PC-3 (cell line): ENCODE measurements around the gene TRIM28. TPM values are rescaled to one million over a fixed set of nuclear protein-coding genes. Genes with fewer than 3 reads are reported as not detected.

Source experiments
- ATAC-seq: fragments of 200-7000 bp; cut with Tn5 transposase; 2 replicates; pipeline ENCODE4 v1.9.1; 2020; ENCODE audit warnings: mild to moderate bottlenecking, moderate library complexity
- BruUV-seq: library from RNA; stranded (reverse); fragments of 400-500 nt; replicated peaks from 2 replicates; lab custom pipeline; 2021; lab: Mats Ljungman, UMichigan
- CTCF ChIA-PET: fragments of 300-600 bp; sonication (Branson Sonifier 250); formaldehyde crosslinking; loops from one replicate; lab custom pipeline; 2022; ENCODE audit warnings: antibody characterized with exemption; lab: Charles Lee
- POLR2A ChIA-PET: fragments of 300-600 bp; sonication (Branson Sonifier 250); formaldehyde crosslinking; loops from one replicate; lab custom pipeline; 2022; ENCODE audit warnings: antibody characterized with exemption; ENCODE audit not compliant: unreplicated experiment; lab: Charles Lee
- DNase-seq: peaks from one replicate; pipeline ENCODE4 v3.0.0-alpha.2; 2015
- H2AFZ ChIP-seq: fragments of 300-600 bp; sonication (generic); 2 replicates; pipeline ENCODE4 v1.6.0; 2016; ENCODE audit warnings: antibody characterized with exemption, low read length
- H3F3A ChIP-seq: fragments of 300-600 bp; sonication (generic); one replicate; pipeline ENCODE4 v1.6.0; 2017; ENCODE audit warnings: antibody characterized with exemption, low read length, control low read depth, mild to moderate bottlenecking; ENCODE audit not compliant: unreplicated experiment
- H3K27ac ChIP-seq: fragments of 300-600 bp; sonication (generic); 2 replicates; pipeline ENCODE4 v1.5.1; 2016; ENCODE audit warnings: mild to moderate bottlenecking, low read length
- H3K27me3 ChIP-seq: fragments of 300-600 bp; sonication (generic); 2 replicates; pipeline ENCODE4 v1.6.1; 2016; ENCODE audit warnings: low read length, mixed read lengths
- H3K36me3 ChIP-seq: fragments of 300-600 bp; sonication (generic); 2 replicates; pipeline ENCODE4 v1.6.1; 2016; ENCODE audit warnings: low read depth, mixed run types, low read length, mixed read lengths
- H3K4me1 ChIP-seq: fragments of 300-600 bp; sonication (generic); 2 replicates; pipeline ENCODE4 v1.5.1; 2016; ENCODE audit warnings: low read length; ENCODE audit not compliant: insufficient read depth
- H3K4me2 ChIP-seq: fragments of 300-600 bp; sonication (generic); 2 replicates; pipeline ENCODE4 v1.6.0; 2016; ENCODE audit warnings: low read length
- H3K4me3 ChIP-seq: fragments of 300-600 bp; sonication (generic); 2 replicates; pipeline ENCODE4 v1.5.1; 2016; ENCODE audit warnings: mild to moderate bottlenecking, low read length, mixed read lengths
- H3K79me2 ChIP-seq: fragments of 300-600 bp; sonication (generic); 2 replicates; pipeline ENCODE4 v1.6.1; 2017; ENCODE audit warnings: low read length, mixed read lengths
- H3K9ac ChIP-seq: fragments of 300-600 bp; sonication (generic); 2 replicates; pipeline ENCODE4 v1.6.0; 2016; ENCODE audit warnings: mild to moderate bottlenecking, low read length
- H3K9me2 ChIP-seq: fragments of 300-600 bp; sonication (generic); replicated peaks from 2 replicates; pipeline ENCODE4 v1.6.1; 2016; ENCODE audit warnings: mixed run types, low read length, mixed read lengths
- H3K9me3 ChIP-seq: fragments of 300-600 bp; sonication (generic); 2 replicates; pipeline ENCODE4 v1.6.1; 2016; ENCODE audit warnings: low read length, mixed read lengths
- H4K20me1 ChIP-seq: fragments of 300-600 bp; sonication (generic); 2 replicates; pipeline ENCODE4 v1.6.1; 2016; ENCODE audit warnings: low read length, mixed read lengths
- CTCF ChIP-seq: fragments of 300-600 bp; sonication (generic); conservative IDR thresholded peaks from 2 replicates; pipeline ENCODE4 v1.5.1; 2017; ENCODE audit warnings: antibody characterized with exemption, low read depth, mild to moderate bottlenecking, low read length
- EZH2 ChIP-seq: fragments of 300-600 bp; sonication (generic); IDR thresholded peaks from one replicate; pipeline ENCODE4 v1.6.1; 2017; ENCODE audit warnings: antibody characterized with exemption, mild to moderate bottlenecking, low read length; ENCODE audit not compliant: unreplicated experiment
- EZH2phosphoT487 ChIP-seq: fragments of 300-600 bp; sonication (generic); IDR thresholded peaks from 2 replicates; pipeline ENCODE4 v1.6.1; 2018; ENCODE audit warnings: mild to moderate bottlenecking, antibody characterized with exemption, low read length, borderline replicate concordance
- intact Hi-C: fragments of 100-400 bp; cut with micrococcal nuclease; formaldehyde crosslinking; loops from 2 replicates; pipeline ENCODE4 v1.9.0; 2023
- total RNA-seq: library from RNA; depleted of rRNA; stranded (reverse); fragments of >200 nt; gene quantifications from 2 replicates; pipeline ENCODE4 v1.2.3, GENCODE V29; 2014

TRIM28 gene
- total RNA-seq, 1 experiment from 2014 or later = 1,169 TPM

- peak; percentile 4 for DNase-seq
- BruUV-seq = no TSS peak
These were observed 25.4 kb upstream of the TRIM28 start for GRCh38 chr19:58518256-58519086.

GRCh38 chr19:58519087-58519354, 24.8 kb upstream of the TRIM28 start:
- CTCF ChIA-PET = interaction anchor here (0.9 to 1.4 kb wide), 5 partner anchors 14 to 157 kb away, joined by 3 to 5 read pairs (median 3); partner anchors contain the start of genes CHMP2A, ZNF324B and ZNF497
- peaks cover 16% of the 10 kb centered on the region for H3K4me1 ChIP-seq

More at GRCh38 chr19:58518256-58519086, 25.4 kb upstream of the TRIM28 start:
- Histone ChIP-seq H4K20me1 (no peaks in the 10 kb centered on the region), H3K79me2 (peaks cover 44% of the 10 kb centered on the region), H3K4me1 (peaks cover 16% of the 10 kb centered on the region), H3F3A (no peaks in the 10 kb centered on the region), H3K27ac (peak overlapping the region; percentile 65), H3K9ac (peak overlapping the region; percentile 94), H3K9me3 (no peaks in the 10 kb centered on the region), H3K9me2 (no peaks in the 10 kb centered on the region), H3K36me3 (peaks cover 17% of the 10 kb centered on the region), H2AFZ (peak overlapping the region; percentile 85), H3K27me3 (no peaks in the 10 kb centered on the region), H3K4me2 (peak overlapping the region; percentile 95), H3K4me3 (peak overlapping the region; percentile 89)
- TF ChIP-seq CTCF (peak; percentile 53; the same call in 1 of the 2 replicates), EZH2 (no peak), EZH2phosphoT487 (no peak)
- ATAC-seq = no peak
- CTCF ChIA-PET = interaction anchor here (0.9 to 1.4 kb wide), 5 partner anchors 14 to 156 kb away, joined by 3 to 5 read pairs (median 3); partner anchors contain the start of genes CHMP2A, ZNF324B and ZNF497
- POLR2A ChIA-PET = interaction anchor here (0.6 to 1.7 kb wide), 3 partner anchors 9 to 41 kb away, joined by 3 to 6 read pairs (median 4); partner anchors contain the start of gene TRIM28
- intact Hi-C loops = loop anchor here (1.0 to 2.0 kb wide), 2 partner anchors 19 to 56 kb away; no protein-coding TSS in a partner anchor

More at GRCh38 chr19:58519087-58519354, 24.8 kb upstream of the TRIM28 start:
- peaks cover 14% of the 10 kb centered on the region for H3K36me3 ChIP-seq
- no peaks in the 10 kb centered on the region for H4K20me1 ChIP-seq
- H2AFZ ChIP-seq = peak overlapping the region; percentile 85
- H3K9ac ChIP-seq = peak overlapping the region; percentile 94
- no peaks in the 10 kb centered on the region for H3K9me2 ChIP-seq
- H3K27ac ChIP-seq = peak overlapping the region; percentile 65
- H3K27me3 ChIP-seq = no peaks in the 10 kb centered on the region
- TF ChIP-seq EZH2phosphoT487 = no peak
- TF ChIP-seq CTCF = no peak; the same call in 1 of the 2 replicates
- TF ChIP-seq EZH2 = no peak
- no TSS peak for BruUV-seq
- intact Hi-C loops = loop anchor here (1.0 to 2.0 kb wide), 2 partner anchors 20 to 56 kb away; no protein-coding TSS in a partner anchor
- no peaks in the 10 kb centered on the region for H3F3A ChIP-seq
- peak overlapping the region; percentile 95 for H3K4me2 ChIP-seq
- peak; percentile 52 for ATAC-seq
- peak overlapping the region; percentile 89 for H3K4me3 ChIP-seq
- H3K79me2 ChIP-seq = peaks cover 44% of the 10 kb centered on the region
- DNase-seq = peak; percentile 77
- POLR2A ChIA-PET = interaction anchor here (1.1 to 1.7 kb wide), 2 partner anchors 25 to 40 kb away, joined by 3 to 6 read pairs; partner anchors contain the start of gene TRIM28
- no peaks in the 10 kb centered on the region for H3K9me3 ChIP-seq
